Muscle layer of duodenum (tissue), 2 donors: ENCODE data around the gene SLC22A23.

Experiments used
- H3K27ac ChIP-seq: one replicate; pipeline ENCODE4 v1.7.0; 2013; ENCODE audit warnings: mild to moderate bottlenecking, low read length
- H3K27me3 ChIP-seq: one replicate; pipeline ENCODE4 v1.7.0; 2013; ENCODE audit warnings: low read depth, mild to moderate bottlenecking, control low read depth, low read length
- H3K36me3 ChIP-seq, 2 donors: one replicate each; pipeline ENCODE4 v1.7.0; 2013; ENCODE audit warnings: low read length in 2 of 2, control low read depth in 1 of 2, mild to moderate bottlenecking in 1 of 2; ENCODE audit not compliant: insufficient read depth in 2 of 2, control insufficient read depth in 1 of 2
- H3K4me1 ChIP-seq, 2 donors: one replicate each; pipeline ENCODE4 v1.7.0; 2013; ENCODE audit warnings: low read length in 2 of 2, mild to moderate bottlenecking in 2 of 2, control low read depth in 1 of 2, moderate library complexity in 1 of 2; ENCODE audit not compliant: insufficient read depth in 2 of 2, control insufficient read depth in 1 of 2
- H3K4me3 ChIP-seq, 2 donors: one replicate each; pipeline ENCODE4 v1.7.0; 2013; ENCODE audit warnings: low read length in 2 of 2, low read depth in 1 of 2, mild to moderate bottlenecking in 1 of 2
- H3K9me3 ChIP-seq, 2 donors: one replicate each; pipeline ENCODE4 v1.7.0; 2013; ENCODE audit warnings: low read length in 2 of 2, control low read depth in 1 of 2, mild to moderate bottlenecking in 1 of 2; ENCODE audit not compliant: control insufficient read depth in 1 of 2
- donor health status: healthy.

Gene SLC22A23

DNA sequence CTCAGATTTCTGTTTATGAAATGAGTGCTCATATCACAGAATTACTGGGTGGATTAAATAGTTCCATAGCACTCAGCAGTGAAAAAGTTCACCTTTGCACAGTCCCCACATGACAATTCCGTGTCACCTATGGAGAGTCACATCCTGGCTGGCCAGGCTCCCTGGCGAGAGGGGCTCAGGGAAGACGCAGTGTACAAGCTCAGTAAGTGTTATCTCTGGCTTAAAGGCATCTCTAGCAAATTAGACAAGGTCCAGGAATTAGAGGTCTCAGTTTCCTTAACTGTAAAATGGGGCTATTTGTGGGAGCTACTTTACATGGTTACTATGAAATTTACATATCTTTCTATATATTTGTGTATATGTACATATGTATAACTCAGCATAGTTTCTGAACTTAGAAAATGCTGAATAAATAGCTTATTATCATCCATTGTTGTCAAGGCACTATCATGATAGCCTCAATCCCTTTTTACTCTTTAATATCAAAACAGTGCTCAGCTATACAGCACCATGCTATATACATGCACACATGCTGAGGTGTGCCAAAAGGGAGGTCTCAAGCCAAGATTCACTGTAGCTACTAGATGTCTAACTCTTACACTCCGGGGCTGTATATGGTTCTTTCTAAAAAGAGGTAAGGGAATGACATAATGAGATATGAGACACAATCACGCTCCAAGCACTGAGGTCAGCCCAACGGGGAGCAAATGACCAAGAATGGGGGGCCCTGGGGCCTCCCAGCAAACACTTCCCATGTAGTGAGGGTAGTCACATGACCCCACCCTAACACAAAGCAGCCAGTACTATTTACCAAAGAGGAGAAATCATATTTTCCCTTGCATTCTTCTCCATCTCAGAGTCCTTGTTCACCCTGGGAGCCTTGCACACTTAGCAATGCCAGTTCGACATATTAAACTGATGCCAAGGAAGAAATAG, 59.4 kb downstream of the SLC22A23 start:
- Histone ChIP-seq H3K27me3 (no peaks in the 10 kb centered on the region), H3K36me3 (no peaks in the 10 kb centered on the region), H3K4me1 (peaks cover 6 to 18% of the 10 kb centered on the region in 2 donors), H3K27ac (no peak overlapping the region), H3K9me3 (no peaks in the 10 kb centered on the region), H3K4me3 (no peak overlapping the region)

GRCh38 chr6:3396503-3397180, 60.2 kb downstream of the SLC22A23 start:
- Histone ChIP-seq H3K4me1 (peaks cover 6 to 19% of the 10 kb centered on the region in 2 donors), H3K36me3 (no peaks in the 10 kb centered on the region), H3K27ac (no peak overlapping the region), H3K9me3 (no peaks in the 10 kb centered on the region), H3K27me3 (no peaks in the 10 kb centered on the region), H3K4me3 (no peak overlapping the region)

- no peak overlapping the region for H3K4me3 ChIP-seq
- peaks cover 7 to 19% of the 10 kb centered on the region in 2 donors for H3K4me1 ChIP-seq
- no peak overlapping the region for H3K27ac ChIP-seq
- H3K27me3 ChIP-seq = no peaks in the 10 kb centered on the region
- H3K9me3 ChIP-seq = no peaks in the 10 kb centered on the region
- H3K36me3 ChIP-seq = no peaks in the 10 kb centered on the region
Observed at GRCh38 chr6:3394671-3395070, 62.2 kb downstream of the SLC22A23 start.

- no peaks in the 10 kb centered on the region for H3K9me3 ChIP-seq
- no peak overlapping the region for H3K27ac ChIP-seq
- H3K4me1 ChIP-seq = peaks cover 10 to 19% of the 10 kb centered on the region in 2 donors
- H3K4me3 ChIP-seq = no peak overlapping the region
- no peaks in the 10 kb centered on the region for H3K36me3 ChIP-seq
- no peaks in the 10 kb centered on the region for H3K27me3 ChIP-seq
Observed at GRCh38 chr6:3393836-3394202, 63.0 kb downstream of the SLC22A23 start.

DNA sequence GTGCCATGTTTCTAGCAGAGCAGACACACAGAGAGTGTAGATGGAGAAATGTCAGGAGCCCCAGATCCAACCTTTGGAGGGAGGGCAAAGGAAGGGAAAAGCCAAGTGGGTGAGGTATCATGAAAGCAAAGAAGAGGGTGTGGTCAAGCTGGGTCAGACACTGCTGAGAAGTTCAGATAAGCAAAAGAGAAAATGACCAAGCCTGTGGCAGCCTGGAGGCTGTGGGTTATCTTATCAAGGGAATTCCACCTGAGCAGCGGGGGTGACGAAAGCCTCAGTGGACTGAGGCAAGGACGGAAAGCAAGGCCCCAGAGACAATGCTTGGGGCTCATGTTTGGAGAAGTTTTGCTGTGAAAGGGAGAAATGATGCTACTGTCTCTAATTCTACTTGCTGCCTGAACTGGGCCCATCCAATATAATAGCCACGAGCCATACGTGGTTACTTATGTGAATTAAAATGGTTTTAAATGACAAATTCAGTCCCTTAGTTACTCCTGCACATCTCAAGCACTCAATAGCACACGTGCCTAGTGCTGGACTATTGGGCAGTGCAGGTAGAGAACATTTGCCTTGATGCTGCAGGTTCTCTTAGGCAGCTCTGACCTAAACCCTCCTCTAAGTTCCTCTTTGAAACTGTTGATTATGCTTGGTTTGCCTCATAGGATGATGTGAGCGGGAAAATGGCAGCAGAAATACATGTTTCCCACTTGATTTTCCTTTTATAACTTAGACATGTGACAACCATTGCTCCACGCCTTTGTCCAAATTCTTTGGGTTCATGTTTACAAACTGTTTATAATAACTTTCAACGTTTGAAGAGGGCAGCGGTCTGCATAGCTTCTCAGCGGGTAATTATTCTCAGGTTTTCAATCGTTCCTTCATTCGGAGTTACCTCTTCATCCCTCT, 63.7 kb downstream of the SLC22A23 start:
- H3K4me3 ChIP-seq = no peak overlapping the region
- H3K27ac ChIP-seq = no peak overlapping the region
- H3K36me3 ChIP-seq = no peaks in the 10 kb centered on the region
- H3K4me1 ChIP-seq = peaks cover 9 to 18% of the 10 kb centered on the region in 2 donors
- H3K9me3 ChIP-seq = no peaks in the 10 kb centered on the region
- no peaks in the 10 kb centered on the region for H3K27me3 ChIP-seq

DNA sequence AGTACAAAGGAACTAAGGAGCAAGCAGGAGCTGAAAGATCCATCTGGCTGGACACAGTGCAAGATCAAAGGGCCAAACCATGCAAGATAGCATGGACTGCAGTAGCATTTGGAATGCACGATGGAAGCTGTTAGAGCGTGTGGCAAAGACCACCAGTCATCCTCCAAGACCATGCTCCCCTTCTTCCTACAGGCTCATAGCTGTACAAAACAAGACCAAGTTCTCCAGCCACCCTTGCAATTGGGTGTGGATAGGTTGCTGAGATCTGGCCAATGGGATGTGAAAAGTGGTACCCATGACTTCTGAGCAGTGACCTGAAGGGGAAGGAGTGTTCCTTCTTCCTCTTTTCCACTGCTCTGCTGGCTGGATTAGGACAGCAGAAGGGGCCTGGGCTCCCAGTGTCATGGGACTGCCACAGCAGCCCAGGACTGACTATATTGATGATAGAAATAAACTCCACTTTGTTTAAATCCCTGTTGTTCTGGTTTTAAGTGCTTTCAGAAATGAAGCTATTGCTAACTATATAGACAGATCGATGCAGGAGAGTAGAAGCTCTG, 64.9 kb downstream of the SLC22A23 start:
- H3K4me3 ChIP-seq = no peak overlapping the region
- no peak overlapping the region for H3K27ac ChIP-seq
- peaks cover 4 to 6% of the 10 kb centered on the region in 2 donors for H3K4me1 ChIP-seq
- no peaks in the 10 kb centered on the region for H3K9me3 ChIP-seq
- H3K36me3 ChIP-seq = no peaks in the 10 kb centered on the region
- H3K27me3 ChIP-seq = no peaks in the 10 kb centered on the region

- peak overlapping the region; percentile 41 for H3K27ac ChIP-seq
- H3K36me3 ChIP-seq = no peaks in the 10 kb centered on the region
Observed at GRCh38 chr6:3390698-3391097, 66.2 kb downstream of the SLC22A23 start.

GRCh38 chr6:3389390-3390167, 67.3 kb downstream of the SLC22A23 start:
- no peaks in the 10 kb centered on the region for H3K9me3 ChIP-seq
- no peaks in the 10 kb centered on the region for H3K36me3 ChIP-seq
- no peaks in the 10 kb centered on the region for H3K27me3 ChIP-seq
- H3K4me1 ChIP-seq = peaks cover 4 to 6% of the 10 kb centered on the region in 2 donors
- H3K4me3 ChIP-seq = no peak overlapping the region
- H3K27ac ChIP-seq = peak overlapping the region; percentile 41

More at GRCh38 chr6:3390698-3391097, 66.2 kb downstream of the SLC22A23 start:
- Histone ChIP-seq H3K27me3 (no peaks in the 10 kb centered on the region), H3K4me1 (peaks cover 4 to 6% of the 10 kb centered on the region in 2 donors), H3K9me3 (no peaks in the 10 kb centered on the region), H3K4me3 (no peak overlapping the region)

DNA sequence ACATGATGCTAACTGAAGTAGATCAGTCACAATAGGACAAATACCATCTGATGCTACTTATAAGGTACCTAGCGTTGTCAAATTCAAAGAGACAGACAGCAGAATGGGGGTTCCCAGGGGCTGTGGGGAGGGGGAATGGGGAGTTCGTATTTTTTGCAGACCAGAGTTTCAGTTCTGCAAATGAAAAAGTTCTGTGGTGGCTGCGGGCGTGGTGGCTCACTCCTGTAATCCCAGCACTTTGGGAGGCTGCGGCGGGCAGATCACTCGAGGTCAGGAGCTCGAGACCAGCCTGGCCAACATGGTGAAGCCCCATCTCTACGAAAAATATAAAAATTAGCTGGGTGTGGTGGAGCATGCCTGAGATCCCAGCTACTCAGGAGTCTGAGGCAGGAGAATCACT, 68.1 kb downstream of the SLC22A23 start:
- Histone ChIP-seq H3K27me3 (no peaks in the 10 kb centered on the region), H3K9me3 (no peaks in the 10 kb centered on the region), H3K4me1 (peaks cover 6 to 7% of the 10 kb centered on the region in 2 donors), H3K4me3 (no peak overlapping the region), H3K27ac (no peak overlapping the region), H3K36me3 (no peaks in the 10 kb centered on the region)

GRCh38 chr6:3386374-3386857, 70.4 kb downstream of the SLC22A23 start:
- Histone ChIP-seq H3K4me3 (no peak overlapping the region), H3K4me1 (peaks cover 5 to 12% of the 10 kb centered on the region in 2 donors), H3K9me3 (no peaks in the 10 kb centered on the region), H3K27me3 (no peaks in the 10 kb centered on the region), H3K27ac (peak overlapping the region; percentile 35), H3K36me3 (no peaks in the 10 kb centered on the region)
